Measurements from ENCODE around the gene KTN1.

DNA sequence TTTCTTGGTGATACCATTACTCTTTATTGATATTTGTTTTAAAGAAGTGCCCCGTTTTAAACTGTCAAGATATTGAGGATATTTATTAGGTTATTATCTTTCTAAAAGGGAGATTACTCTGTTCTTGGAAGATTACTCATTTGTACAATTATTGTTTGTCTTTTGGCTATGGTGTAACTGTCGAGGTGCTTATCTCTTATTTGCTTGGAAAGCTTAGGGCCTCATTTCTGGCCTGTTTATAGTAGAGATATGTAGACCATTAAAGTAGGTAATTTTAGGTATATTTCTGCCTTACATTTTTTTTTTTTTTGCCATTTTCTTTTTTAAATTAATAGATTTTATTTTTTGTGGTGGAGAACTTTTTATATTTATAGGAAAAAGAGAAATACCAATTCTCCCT, 74.2 kb downstream of the KTN1 start:
- TF ChIP-seq, protein P1, sequence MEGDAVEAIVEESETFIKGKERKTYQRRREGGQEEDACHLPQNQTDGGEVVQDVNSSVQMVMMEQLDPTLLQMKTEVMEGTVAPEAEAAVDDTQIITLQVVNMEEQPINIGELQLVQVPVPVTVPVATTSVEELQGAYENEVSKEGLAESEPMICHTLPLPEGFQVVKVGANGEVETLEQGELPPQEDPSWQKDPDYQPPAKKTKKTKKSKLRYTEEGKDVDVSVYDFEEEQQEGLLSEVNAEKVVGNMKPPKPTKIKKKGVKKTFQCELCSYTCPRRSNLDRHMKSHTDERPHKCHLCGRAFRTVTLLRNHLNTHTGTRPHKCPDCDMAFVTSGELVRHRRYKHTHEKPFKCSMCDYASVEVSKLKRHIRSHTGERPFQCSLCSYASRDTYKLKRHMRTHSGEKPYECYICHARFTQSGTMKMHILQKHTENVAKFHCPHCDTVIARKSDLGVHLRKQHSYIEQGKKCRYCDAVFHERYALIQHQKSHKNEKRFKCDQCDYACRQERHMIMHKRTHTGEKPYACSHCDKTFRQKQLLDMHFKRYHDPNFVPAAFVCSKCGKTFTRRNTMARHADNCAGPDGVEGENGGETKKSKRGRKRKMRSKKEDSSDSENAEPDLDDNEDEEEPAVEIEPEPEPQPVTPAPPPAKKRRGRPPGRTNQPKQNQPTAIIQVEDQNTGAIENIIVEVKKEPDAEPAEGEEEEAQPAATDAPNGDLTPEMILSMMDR (IDR thresholded peaks at IDR 0.05; ENCODE audit: poor library complexity, severe bottlenecking), result no peak
- TF ChIP-seq EZH2 (IDR thresholded peaks at IDR 0.05; ENCODE audit: borderline replicate concordance, insufficient read depth, low read length, poor library complexity, severe bottlenecking), result no peak
- TF ChIP-seq POLR2AphosphoS5 (IDR thresholded peaks at IDR 0.05), result no peak
- no peak for TF ChIP-seq EP300 (conservative IDR thresholded peaks at IDR 0.05; ENCODE audit: poor library complexity, severe bottlenecking)
- TF ChIP-seq SMC3 (conservative IDR thresholded peaks at IDR 0.05; ENCODE audit: poor library complexity), result no peak

Data from neural cell (in vitro differentiated cells).